Tibial nerve (tissue), 4 donors: Measurements from ENCODE around the gene CTNNA3.

ENCODE experiments used
- EP300 ChIP-seq, 2 donors: sonication (generic); formaldehyde crosslinking; IDR thresholded peaks; one replicate each; pipeline ENCODE4 v1.6.1; 2017; ENCODE audit warnings: antibody characterized with exemption in 2 of 2, mild to moderate bottlenecking in 1 of 2
- POLR2A ChIP-seq, 2 donors: fragments of 450-650 bp; IDR thresholded peaks; one replicate each; pipeline ENCODE4 v1.6.1; 2017; ENCODE audit warnings: antibody characterized with exemption in 2 of 2, mild to moderate bottlenecking in 2 of 2, moderate library complexity in 2 of 2
- TF ChIP-seq, protein P1 (sequence below), 5 experiments: fragments of 200-600 bp in 3 of 5; fragments of 450-650 bp in 2 of 5; sonication (generic) in 3 of 5; IDR thresholded peaks; one replicate each; pipeline ENCODE4 v1.5.1; 2016 to 2019; ENCODE audit warnings: antibody characterized with exemption in 5 of 5, mild to moderate bottlenecking in 3 of 5, moderate library complexity in 2 of 5

DNA sequence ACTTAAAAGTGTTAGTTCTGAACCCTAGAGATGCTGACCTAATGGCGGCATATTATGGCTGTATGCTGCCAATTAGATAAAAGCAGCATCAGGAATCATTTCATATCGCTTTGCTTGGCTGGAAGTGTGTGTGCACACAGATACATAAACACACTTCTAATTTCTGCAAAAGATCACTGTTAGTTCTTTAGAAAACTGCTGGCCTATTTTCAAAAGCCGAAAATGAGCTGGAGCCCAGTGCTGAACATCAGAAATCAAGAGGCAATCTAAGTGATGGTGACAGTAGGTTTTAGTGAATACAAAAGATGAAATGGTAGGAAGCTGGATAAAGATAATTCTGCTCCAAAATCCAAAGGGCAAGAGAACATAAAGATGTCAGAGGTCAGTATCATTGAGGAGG lies 1516.0 kb downstream of the CTNNA3 start:
- TF ChIP-seq, protein P1, sequence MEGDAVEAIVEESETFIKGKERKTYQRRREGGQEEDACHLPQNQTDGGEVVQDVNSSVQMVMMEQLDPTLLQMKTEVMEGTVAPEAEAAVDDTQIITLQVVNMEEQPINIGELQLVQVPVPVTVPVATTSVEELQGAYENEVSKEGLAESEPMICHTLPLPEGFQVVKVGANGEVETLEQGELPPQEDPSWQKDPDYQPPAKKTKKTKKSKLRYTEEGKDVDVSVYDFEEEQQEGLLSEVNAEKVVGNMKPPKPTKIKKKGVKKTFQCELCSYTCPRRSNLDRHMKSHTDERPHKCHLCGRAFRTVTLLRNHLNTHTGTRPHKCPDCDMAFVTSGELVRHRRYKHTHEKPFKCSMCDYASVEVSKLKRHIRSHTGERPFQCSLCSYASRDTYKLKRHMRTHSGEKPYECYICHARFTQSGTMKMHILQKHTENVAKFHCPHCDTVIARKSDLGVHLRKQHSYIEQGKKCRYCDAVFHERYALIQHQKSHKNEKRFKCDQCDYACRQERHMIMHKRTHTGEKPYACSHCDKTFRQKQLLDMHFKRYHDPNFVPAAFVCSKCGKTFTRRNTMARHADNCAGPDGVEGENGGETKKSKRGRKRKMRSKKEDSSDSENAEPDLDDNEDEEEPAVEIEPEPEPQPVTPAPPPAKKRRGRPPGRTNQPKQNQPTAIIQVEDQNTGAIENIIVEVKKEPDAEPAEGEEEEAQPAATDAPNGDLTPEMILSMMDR (IDR thresholded peaks at IDR 0.05) = no peak
- TF ChIP-seq POLR2A (IDR thresholded peaks at IDR 0.05) = no peak
- TF ChIP-seq EP300 (IDR thresholded peaks at IDR 0.05) = no peak
